Chondrocyte (in vitro differentiated cells): ENCODE results near the gene DISP2. TPM values are rescaled to one million over a fixed set of nuclear protein-coding genes. Genes with fewer than 3 reads are reported as not detected.

Experiments
- DNase-seq: peaks from one replicate; pipeline ENCODE4 v3.0.0; 2021; ENCODE audit warnings: mixed read lengths, low spot score
- H3K27ac Mint-ChIP-seq: one replicate; pipeline ENCODE4 v1.8.0; 2021; ENCODE audit warnings: mild to moderate bottlenecking, moderate library complexity, mixed read lengths; ENCODE audit not compliant: unreplicated experiment
- H3K27me3 Mint-ChIP-seq: 2 replicates; pipeline ENCODE4 v1.8.0; 2021; ENCODE audit warnings: low read depth, mixed read lengths
- H3K36me3 Mint-ChIP-seq: 2 replicates; pipeline ENCODE4 v1.8.0; 2021; ENCODE audit warnings: low read depth, mixed read lengths
- H3K4me1 Mint-ChIP-seq: 2 replicates; pipeline ENCODE4 v1.8.0; 2021; ENCODE audit warnings: low read depth, mild to moderate bottlenecking, mixed read lengths
- H3K4me3 Mint-ChIP-seq: one replicate; pipeline ENCODE4 v1.8.0; 2021; ENCODE audit warnings: mild to moderate bottlenecking, moderate library complexity, mixed read lengths; ENCODE audit not compliant: unreplicated experiment
- H3K9me3 Mint-ChIP-seq: 2 replicates; pipeline ENCODE4 v1.8.0; 2021; ENCODE audit warnings: low read depth, mixed read lengths
- CTCF ChIP-seq: fragments of 200-600 bp; sonication (generic); IDR thresholded peaks from 2 replicates; pipeline ENCODE4 v1.5.0; 2021; ENCODE audit warnings: antibody characterized with exemption, mild to moderate bottlenecking, moderate library complexity
- total RNA-seq: library from RNA; stranded (reverse); gene quantifications from 3 replicates; pipeline ENCODE4 v1.2.1, GENCODE V29; 2021

DISP2 gene
- total RNA-seq, 1 donor from 2014 or later = 1.4 TPM

- no peaks in the 10 kb centered on the region for H3K9me3 Mint-ChIP-seq
- no peaks in the 10 kb centered on the region for H3K27me3 Mint-ChIP-seq
- H3K4me1 Mint-ChIP-seq = peaks cover 84% of the 10 kb centered on the region
- TF ChIP-seq CTCF = no peak
- DNase-seq = no peak
- peak overlapping the region; percentile 84 for H3K4me3 Mint-ChIP-seq
- peak overlapping the region; percentile 91 for H3K27ac Mint-ChIP-seq
- H3K36me3 Mint-ChIP-seq = peaks cover 10% of the 10 kb centered on the region
Observed at GRCh38 chr15:40328751-40329150, 29.3 kb upstream of the DISP2 start.

- no peak overlapping the region for H3K4me3 Mint-ChIP-seq
- H3K4me1 Mint-ChIP-seq = peaks cover 95% of the 10 kb centered on the region
Observed at GRCh38 chr15:40329804-40330203, 28.2 kb upstream of the DISP2 start.

GRCh38 chr15:40330368-40330836 lies 27.6 kb upstream of the DISP2 start:
- H3K4me1 Mint-ChIP-seq = peaks cover 95% of the 10 kb centered on the region
- TF ChIP-seq CTCF = no peak
- peak overlapping the region; percentile 91 for H3K27ac Mint-ChIP-seq
- DNase-seq = no peak
- H3K27me3 Mint-ChIP-seq = no peaks in the 10 kb centered on the region
- no peak overlapping the region for H3K4me3 Mint-ChIP-seq
- H3K36me3 Mint-ChIP-seq = peaks cover 7% of the 10 kb centered on the region
- no peaks in the 10 kb centered on the region for H3K9me3 Mint-ChIP-seq

More at GRCh38 chr15:40329804-40330203, 28.2 kb upstream of the DISP2 start:
- no peak for TF ChIP-seq CTCF
- Mint-ChIP-seq H3K27me3 (no peaks in the 10 kb centered on the region), H3K36me3 (peaks cover 10% of the 10 kb centered on the region), H3K9me3 (no peaks in the 10 kb centered on the region), H3K27ac (peak overlapping the region; percentile 91)
- DNase-seq = no peak

- no peak for TF ChIP-seq CTCF
- H3K4me1 Mint-ChIP-seq = peaks cover 95% of the 10 kb centered on the region
- H3K27me3 Mint-ChIP-seq = no peaks in the 10 kb centered on the region
- no peak overlapping the region for H3K4me3 Mint-ChIP-seq
- H3K9me3 Mint-ChIP-seq = no peaks in the 10 kb centered on the region
- no peak for DNase-seq
- H3K27ac Mint-ChIP-seq = peak overlapping the region; percentile 91
- H3K36me3 Mint-ChIP-seq = peaks cover 5% of the 10 kb centered on the region
Observed at GRCh38 chr15:40331026-40331425, 27.0 kb upstream of the DISP2 start.

- Mint-ChIP-seq H3K4me3 (no peak overlapping the region), H3K4me1 (peaks cover 95% of the 10 kb centered on the region)
Observed at GRCh38 chr15:40331637-40332036, 26.4 kb upstream of the DISP2 start.

More at GRCh38 chr15:40331637-40332036, 26.4 kb upstream of the DISP2 start:
- TF ChIP-seq CTCF = no peak
- Mint-ChIP-seq H3K9me3 (no peaks in the 10 kb centered on the region), H3K27ac (peak overlapping the region; percentile 49), H3K36me3 (peaks cover 3% of the 10 kb centered on the region), H3K27me3 (no peaks in the 10 kb centered on the region)
- no peak for DNase-seq
